NOMO-1 treated with dmso at 0.1 percent for 144 hours (cell line): ENCODE measurements around the gene AUP1.
A peak's percentile ranks its signal among the peaks of the same experiment; 100 is the strongest.

Experiments
- DNase-seq: peaks from one replicate; lab custom pipeline; 2025; ENCODE audit not compliant: unreplicated experiment; lab: John Stamatoyannopoulos, UW

The AUP1 gene

DNA sequence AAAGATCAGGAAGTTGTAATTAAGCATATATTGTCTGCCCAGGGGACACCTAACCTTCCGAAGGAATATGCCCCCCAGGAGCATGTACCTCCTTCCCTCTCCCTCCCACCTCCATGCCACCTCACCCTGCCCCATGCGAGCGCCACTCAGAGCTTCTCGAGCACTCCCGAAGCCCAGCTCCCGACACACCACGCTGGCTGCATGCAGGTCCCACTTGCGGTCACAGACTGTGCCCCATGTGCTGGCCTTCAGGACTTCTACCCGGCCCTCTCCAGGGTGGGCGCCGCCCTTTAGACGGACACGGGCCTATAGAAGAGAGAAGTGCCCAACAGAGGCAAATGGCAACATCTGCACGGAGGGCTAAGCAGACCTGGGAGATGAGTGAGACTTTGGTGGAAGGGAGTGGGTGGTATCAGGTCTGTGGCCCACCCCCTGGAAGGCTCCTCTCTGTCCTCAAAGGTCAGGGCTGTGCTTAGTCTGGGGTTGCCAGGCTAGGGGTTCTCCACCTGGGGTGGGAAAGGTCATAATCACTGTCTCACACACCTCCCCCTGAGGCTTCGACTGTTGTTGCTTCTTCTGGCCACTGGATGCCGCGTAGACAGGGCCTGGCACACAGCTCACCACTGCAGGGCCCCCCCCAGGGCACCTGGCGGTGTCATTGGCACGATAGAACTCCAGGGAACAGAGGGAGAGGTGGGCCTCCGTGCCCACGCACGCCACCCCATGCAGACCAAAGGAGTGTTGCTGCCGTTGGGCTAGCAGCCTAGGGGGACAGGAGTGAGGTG, 6.9 kb upstream of the AUP1 start:
- no peak for DNase-seq

- DNase-seq: no peak
Measured at GRCh38 chr2:74535440-74535965, 6.0 kb upstream of the AUP1 start.

- no peak for DNase-seq
Measured at GRCh38 chr2:74534411-74534810, 4.9 kb upstream of the AUP1 start.

GRCh38 chr2:74533464-74533863, 4.0 kb upstream of the AUP1 start:
- no peak for DNase-seq

DNA sequence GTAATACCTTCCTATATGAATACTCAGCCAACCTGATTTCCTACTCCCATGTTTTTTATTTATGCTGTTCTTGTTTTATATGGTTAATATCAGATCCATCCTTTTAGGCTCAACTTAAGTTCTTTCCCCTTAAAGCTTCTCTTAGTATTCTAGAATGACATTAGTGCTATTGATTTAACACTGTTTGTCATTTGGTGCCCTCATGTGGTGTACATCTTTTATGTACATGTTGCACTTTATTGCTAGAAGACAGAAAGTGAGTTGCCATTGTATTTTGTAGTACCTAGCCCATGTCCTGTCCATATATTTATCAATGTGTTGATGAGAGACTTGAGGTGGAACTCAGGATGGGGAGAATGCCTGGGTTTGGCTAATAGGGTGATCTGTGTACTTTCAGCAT, 2.7 kb upstream of the AUP1 start:
- DNase-seq: no peak

DNA sequence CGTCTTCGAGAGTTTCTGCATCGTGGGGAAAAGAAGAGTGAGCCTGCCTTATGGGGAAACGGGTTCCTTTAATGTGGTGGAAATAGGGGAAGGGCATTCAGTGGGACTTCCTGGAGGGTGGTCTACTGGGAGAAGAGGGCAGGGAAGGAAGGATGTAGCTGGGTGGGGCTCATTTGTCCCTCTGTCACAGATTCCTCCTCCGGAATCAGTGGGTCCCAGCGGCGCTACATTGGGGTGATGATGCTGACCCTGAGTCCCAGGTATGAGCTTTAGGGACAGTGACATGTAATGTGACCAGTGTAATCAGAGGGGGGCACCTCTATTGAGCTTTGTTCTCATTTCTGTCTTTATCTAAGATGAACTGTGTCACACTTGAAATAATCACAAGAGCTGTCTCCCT, 2.2 kb upstream of the AUP1 start:
- no peak for DNase-seq

DNA sequence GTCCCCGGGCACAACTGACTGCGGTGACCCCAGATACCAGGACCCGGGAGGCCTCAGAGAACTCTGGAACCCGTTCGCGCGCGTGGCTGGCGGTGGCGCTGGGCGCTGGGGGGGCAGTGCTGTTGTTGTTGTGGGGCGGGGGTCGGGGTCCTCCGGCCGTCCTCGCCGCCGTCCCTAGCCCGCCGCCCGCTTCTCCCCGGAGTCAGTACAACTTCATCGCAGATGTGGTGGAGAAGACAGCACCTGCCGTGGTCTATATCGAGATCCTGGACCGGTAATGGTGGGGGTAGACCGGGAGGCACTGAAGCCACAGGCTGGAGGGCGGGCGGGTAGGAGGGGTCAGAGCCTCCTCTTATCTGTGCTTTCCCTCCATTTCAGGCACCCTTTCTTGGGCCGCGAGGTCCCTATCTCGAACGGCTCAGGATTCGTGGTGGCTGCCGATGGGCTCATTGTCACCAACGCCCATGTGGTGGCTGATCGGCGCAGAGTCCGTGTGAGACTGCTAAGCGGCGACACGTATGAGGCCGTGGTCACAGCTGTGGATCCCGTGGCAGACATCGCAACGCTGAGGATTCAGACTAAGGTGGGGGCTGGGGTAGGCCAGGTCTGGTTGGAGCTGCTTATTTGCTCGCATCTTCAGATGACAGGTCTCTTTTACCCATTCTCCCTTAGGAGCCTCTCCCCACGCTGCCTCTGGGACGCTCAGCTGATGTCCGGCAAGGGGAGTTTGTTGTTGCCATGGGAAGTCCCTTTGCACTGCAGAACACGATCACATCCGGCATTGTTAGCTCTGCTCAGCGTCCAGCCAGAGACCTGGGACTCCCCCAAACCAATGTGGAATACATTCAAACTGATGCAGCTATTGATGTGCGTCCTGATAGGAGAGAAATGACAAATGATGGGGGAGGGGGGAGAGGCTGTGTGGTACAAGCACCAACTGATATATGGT, 1.0 kb upstream of the AUP1 start:
- peak; percentile 16 for DNase-seq

DNA sequence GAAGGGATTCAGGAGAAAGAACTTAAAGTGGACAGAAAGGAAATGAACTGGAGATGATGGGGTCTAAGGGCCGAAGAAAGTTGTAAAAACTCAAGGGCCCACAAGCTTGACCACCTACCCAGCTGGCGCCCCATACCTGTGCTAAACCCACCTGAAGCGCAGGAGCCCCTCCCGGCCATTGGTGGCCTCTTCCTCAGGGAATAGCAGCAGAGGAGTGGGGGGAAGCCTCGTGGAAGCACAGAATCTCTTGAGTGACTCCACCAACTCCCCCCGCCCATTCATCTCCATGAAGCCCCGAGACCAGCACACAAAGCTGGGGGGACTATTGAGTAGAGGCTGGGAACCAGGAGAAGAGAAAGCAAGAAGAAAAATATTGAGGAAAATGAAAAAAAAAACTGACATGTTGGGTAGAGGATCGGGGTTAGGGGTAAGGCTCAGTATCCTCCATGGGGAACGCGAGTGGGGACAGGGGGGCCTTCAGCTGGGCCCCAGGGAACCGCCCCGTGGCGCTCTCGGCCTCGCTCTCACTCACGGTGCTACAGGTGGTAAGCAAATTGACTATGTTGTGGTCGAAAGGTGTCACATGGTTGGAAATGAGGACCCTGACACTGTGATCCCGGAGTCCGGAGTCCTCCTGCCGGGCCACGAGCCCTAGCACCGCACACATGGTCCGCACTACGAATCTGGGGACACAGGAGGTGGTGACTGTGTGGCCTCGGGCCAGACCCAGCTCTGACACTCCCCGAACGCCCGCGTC, 728 bp downstream of the AUP1 start:
- no peak for DNase-seq

DNA sequence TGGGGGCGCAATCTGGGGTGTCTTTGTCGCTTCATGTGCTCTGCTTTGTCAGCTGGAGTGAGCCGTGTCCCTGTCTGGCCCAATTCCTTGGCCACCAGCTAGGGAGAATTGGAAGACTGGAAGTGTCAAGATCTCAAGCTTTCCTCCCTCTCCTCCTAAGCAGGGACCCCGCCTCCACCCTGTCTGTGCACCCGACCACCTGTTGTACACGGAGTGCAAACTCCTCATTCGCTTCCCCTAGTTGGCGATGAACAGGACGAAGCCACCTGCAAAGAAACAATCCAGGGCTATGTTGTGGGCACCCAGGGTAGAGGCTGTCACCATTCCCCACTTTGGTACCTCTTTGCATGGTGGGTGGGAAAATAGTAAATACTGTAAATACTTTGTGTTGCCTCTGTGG, 1.8 kb downstream of the AUP1 start:
- no peak for DNase-seq

- DNase-seq: no peak
Measured at GRCh38 chr2:74526649-74527230, 2.8 kb downstream of the AUP1 start.

GRCh38 chr2:74525717-74526648, 3.5 kb downstream of the AUP1 start, which contains the start of gene DQX1:
TSS of gene DQX1 (minus strand) at chr2:74526231. CDS start at chr2:74525729, 502 bp downstream.
- peak; percentile 56 for DNase-seq

DNA sequence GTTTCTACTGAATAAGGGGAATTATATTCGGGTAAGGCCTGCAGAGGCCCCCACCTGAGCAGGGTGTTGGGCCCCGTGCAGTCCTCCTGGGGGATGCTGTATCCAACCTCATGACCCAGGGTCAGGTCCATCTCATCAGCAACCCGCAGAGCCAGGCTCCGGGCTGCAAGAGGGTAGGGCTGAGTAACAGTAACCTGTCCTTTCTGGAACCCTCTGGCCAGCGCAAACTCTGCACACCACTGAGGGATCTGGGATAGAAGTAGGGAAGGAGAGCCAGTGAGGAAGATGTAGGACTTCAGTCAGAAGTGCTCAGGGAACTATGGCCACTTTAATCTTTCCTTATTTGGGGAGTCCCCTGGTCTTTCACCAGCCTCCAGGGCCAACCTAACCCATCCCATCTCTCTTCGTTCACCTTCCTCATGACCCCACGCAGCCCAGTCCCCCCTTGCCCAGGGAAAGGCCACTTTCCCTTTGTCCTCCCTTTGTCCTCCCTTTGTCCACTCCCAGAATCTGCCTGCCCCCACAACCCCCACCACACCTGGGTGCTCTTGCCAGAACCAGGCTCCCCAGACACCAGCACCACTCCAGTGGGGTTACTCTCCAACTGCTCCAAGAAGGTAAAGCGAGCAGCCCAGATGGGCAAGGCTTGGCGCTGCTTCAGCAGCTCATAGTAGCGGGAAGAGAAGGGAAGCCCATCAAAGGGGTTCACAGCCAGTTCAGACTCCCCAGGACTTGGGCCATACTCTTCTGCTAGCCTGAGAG, 4.4 kb downstream of the AUP1 start:
- no peak for DNase-seq

DNA sequence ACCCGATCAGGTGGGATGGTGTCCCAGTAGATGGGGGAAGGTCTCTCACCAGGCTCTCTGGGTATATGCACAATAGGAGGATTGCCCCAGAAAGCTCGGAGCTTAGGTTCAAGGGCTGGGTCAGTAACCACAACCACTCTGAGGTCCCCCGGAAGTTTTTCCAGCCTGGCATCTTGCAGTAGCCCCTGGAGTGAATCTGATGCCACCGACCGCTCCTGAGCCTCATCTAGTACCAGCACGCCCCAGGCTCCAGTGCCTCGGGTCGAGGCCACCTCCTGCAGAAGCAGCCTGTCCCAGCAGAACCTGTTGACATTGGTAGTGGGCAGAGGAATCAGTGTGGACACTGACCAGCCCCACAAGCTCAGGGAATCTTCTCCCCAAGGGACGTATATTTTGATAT, 5.5 kb downstream of the AUP1 start:
- DNase-seq: no peak

GRCh38 chr2:74522516-74522915, 7.0 kb downstream of the AUP1 start:
- no peak for DNase-seq

- DNase-seq: no peak
Measured at GRCh38 chr2:74516650-74517049, 12.9 kb downstream of the AUP1 start.

DNA sequence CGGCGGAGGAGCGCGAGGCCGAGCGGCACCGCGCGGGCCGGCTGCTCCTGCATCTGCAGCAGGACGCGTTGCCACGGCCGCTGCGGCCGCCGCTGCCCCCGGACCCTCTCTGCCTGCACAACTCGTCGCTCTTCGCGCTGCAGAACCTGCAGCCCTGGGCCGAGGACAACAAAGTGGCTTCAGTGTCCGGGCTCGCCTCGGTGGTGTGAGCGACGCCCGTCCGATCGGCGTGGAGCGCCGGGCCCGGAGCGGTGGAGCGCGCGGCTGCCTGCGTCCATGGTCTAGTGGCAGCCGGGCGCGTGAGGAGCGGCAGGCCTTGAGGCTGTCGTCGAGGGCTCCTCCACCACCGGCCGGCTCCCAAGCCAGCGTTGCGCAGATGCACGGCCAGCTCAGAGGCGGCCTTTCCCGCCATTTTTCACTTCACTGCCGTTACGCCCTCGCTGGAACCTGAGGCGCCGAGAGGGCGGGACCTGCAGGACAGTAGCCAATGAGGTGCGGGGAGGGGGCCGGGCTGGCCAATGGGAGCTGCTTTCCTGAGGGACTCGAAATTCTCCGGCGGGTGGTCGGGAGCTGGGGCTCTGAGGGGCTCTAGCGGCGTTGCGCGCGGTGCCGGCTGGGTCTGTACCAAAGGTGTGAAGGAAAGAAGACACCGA, 13.4 kb downstream of the AUP1 start:
- no peak for DNase-seq

DNA sequence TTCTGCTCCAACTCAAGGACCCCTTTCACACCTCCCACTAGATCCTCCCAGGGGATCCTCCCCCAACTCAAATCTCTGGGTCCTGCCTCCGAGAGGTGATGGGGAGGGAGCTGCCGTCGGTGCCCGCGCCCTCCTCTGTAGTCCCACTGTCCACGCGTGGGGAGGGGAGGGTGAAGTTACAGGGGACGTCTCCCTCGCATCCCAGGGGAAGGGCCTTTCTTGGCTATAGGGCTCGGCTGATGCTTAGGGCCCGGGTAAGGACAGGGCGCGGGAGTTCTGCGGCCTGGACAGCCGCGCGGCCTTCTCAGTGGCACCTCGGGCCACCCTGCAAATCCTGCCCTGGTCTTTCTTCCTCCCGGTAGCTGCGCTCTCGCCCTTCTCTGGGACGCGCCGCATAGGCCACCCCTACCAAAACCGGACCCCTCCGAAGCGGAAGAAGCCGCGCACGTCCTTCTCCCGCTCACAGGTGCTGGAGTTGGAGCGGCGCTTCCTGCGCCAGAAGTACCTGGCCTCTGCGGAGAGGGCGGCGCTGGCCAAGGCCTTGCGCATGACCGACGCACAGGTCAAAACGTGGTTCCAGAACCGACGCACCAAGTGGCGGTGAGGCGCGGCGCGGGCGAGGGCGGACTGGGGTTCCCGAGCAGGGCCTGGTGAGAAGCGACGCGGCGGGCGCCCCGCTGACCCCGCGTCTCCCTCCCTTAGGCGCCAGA, 14.1 kb downstream of the AUP1 start:
- DNase-seq: no peak
